ENCODE results near the gene KMT2B. TPM values are rescaled to one million over a fixed set of nuclear protein-coding genes. Genes with fewer than 3 reads are reported as not detected.

The KMT2B gene
- total and polyA plus RNA-seq, 2 donors from 2014 or later, result 14.8 to 40.8 TPM

DNA sequence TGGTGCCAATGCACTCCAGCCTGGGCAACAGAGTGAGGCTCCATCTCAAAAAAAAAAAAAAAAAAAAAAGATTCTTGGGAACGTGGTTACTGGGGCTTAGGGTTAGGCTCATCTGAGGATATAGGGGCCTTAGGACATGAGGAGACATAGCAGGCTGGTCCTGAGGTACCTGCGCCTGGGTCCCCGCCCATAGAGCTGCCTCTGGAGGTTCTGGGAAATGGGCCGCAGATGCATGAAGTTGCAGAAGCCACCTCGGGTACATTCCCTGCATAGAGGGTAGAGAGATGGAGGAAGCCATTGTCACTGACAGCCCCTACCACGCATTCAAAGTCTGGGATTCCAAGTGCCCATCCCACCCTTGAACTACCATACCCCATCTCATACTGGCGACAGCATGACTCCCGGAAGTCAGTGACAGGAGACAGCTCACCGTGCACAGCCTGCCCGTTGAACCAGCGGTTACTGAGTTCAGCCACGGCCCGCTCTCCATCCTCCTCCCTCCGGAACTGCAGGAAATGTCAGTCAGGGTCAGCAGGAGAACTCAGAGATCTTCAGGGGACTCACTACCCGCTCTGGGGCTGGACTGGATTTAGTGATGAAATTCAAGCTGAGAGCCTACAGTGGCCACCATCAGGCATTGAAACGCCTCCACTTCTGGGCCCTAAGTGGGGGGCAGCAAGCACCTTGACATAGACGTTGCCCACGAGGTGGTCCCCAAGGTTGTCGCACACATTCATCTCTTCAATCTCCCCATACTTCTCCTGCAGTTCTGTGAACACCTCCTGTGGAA is 26.0 kb downstream of the KMT2B start:
- H3K27ac ChIP-seq (ENCODE audit: low read depth in 2 of 2, low read length in 2 of 2), result no peak overlapping the region
- FAIRE-seq, result no peak

DNA sequence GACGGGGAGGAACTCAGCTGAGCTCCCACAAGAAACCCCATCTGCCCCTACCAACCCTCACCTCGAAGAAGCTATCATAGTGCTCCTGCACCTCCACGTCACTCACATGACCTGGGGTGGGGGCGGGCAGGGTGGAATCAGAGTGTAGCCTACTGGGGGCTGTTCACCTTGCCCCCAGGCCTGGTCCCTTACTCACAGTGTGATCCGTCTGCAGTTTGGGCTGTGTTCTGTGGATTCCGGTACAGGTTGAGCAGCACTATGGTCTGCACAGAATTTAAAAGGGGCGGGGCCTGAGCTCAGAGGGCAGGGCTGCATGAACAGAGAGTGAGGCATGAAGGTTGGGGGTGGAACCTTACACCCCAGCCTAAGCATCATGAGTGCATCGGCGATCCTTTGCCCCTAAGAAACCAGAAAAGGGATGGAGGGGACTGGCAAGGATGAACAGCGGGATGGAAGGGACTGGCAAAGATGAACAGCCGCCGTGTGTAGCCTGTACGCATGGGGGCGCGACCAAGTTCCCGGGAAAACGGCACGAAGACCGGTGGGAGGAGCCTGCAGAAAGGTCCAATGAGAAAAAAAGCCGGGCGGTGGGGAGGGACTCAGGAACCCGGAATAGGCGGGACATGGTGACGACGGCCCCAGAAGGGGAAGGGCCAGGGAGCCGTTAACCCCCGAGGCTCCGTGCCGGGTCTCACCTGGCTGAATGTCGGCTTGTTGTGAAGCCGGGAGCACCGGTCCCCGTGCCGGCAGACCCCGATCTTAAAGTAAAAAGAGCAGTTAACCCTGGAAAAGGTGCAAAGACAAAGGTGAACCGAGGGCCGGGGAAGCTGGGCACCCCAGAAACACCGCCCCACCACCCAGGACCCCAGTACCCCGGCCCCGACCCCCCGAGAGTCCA is 26.9 kb downstream of the KMT2B start:
- H3K36me3 ChIP-seq (ENCODE audit: control insufficient read depth in 2 of 3, insufficient read depth in 3 of 3, low read length in 3 of 3), result no peaks in the 10 kb centered on the region
- DNase-seq, result peak; percentile 97 to 99 (median 98)
- H3K27me3 ChIP-seq (ENCODE audit: control insufficient read depth, insufficient read depth, low read length), result no peaks in the 10 kb centered on the region
- peak overlapping the region; percentile 79 to 99 (median 94) for H3K4me3 ChIP-seq (ENCODE audit: low read length in 3 of 3)
- FAIRE-seq, result no peak
- H3K4me1 ChIP-seq (ENCODE audit: control insufficient read depth in 2 of 3, insufficient read depth in 2 of 3, low read depth in 1 of 3, low read length in 3 of 3), result peaks cover 2 to 24% (median 9%) of the 10 kb centered on the region in 3 donors
- H3K27ac ChIP-seq (ENCODE audit: low read depth in 2 of 2, low read length in 2 of 2), result peak overlapping the region; percentile 99 to 100
- no peaks in the 10 kb centered on the region for H3K9me3 ChIP-seq (ENCODE audit: control insufficient read depth in 2 of 3, insufficient read depth in 1 of 3, low read length in 3 of 3)
- TF ChIP-seq CTCF (IDR thresholded peaks at IDR 0.05; ENCODE audit: borderline replicate concordance, extremely low read depth, insufficient read depth), result no peak
- H3K9ac ChIP-seq (ENCODE audit: low read length in 3 of 3), result peak overlapping the region in 2 of 3 donors; percentile 61 to 90
- intact Hi-C loops (cut with DNase I), result no loop called here

More for the DNA sequence above, 26.0 kb downstream of the KMT2B start:
- H3K9me3 ChIP-seq (ENCODE audit: control insufficient read depth in 2 of 3, insufficient read depth in 1 of 3, low read length in 3 of 3), result no peaks in the 10 kb centered on the region
- H3K4me3 ChIP-seq (ENCODE audit: low read length in 3 of 3), result peak overlapping the region in 2 of 3 donors; percentile 94 to 99
- intact Hi-C loops (cut with DNase I), result no loop called here
- H3K27me3 ChIP-seq (ENCODE audit: control insufficient read depth, insufficient read depth, low read length), result no peaks in the 10 kb centered on the region
- H3K36me3 ChIP-seq (ENCODE audit: control insufficient read depth in 2 of 3, insufficient read depth in 3 of 3, low read length in 3 of 3), result no peaks in the 10 kb centered on the region
- TF ChIP-seq CTCF (IDR thresholded peaks at IDR 0.05; ENCODE audit: borderline replicate concordance, extremely low read depth, insufficient read depth), result no peak
- peak in 2 of 5 donors; percentile 62 to 77 for DNase-seq
- peaks cover 2 to 21% (median 4%) of the 10 kb centered on the region in 3 donors for H3K4me1 ChIP-seq (ENCODE audit: control insufficient read depth in 2 of 3, insufficient read depth in 2 of 3, low read depth in 1 of 3, low read length in 3 of 3)
- no peak overlapping the region for H3K9ac ChIP-seq (ENCODE audit: low read length in 3 of 3)

GRCh38 chr19:35745328-35746086 is 27.7 kb downstream of the KMT2B start, which contains the start of the genes PSENEN and U2AF1L4:
PSENEN (plus strand) TSS chr19:35745651; CDS start chr19:35745931, 280 bp downstream.
U2AF1L4 (minus strand) TSS chr19:35745418; CDS start chr19:35745391, 27 bp downstream.
- H3K27me3 ChIP-seq (ENCODE audit: control insufficient read depth, insufficient read depth, low read length), result no peaks in the 10 kb centered on the region
- peak within 1 kb of the TSS; percentile 99 to 100 for H3K27ac ChIP-seq (ENCODE audit: low read depth in 2 of 2, low read length in 2 of 2)
- peak; percentile 7 for TF ChIP-seq CTCF (IDR thresholded peaks at IDR 0.05; ENCODE audit: borderline replicate concordance, extremely low read depth, insufficient read depth)
- H3K36me3 ChIP-seq (ENCODE audit: control insufficient read depth in 2 of 3, insufficient read depth in 3 of 3, low read length in 3 of 3), result no peaks in the 10 kb centered on the region
- H3K9me3 ChIP-seq (ENCODE audit: control insufficient read depth in 2 of 3, insufficient read depth in 1 of 3, low read length in 3 of 3), result no peaks in the 10 kb centered on the region
- H3K9ac ChIP-seq (ENCODE audit: low read length in 3 of 3), result peak within 1 kb of the TSS; percentile 63 to 98 (median 77)
- intact Hi-C loops (cut with DNase I), result no loop called here
- FAIRE-seq (peak; percentile 68), DNase-seq (peak; percentile 98 to 100 (median 99))
- H3K4me3 ChIP-seq (ENCODE audit: low read length in 3 of 3), result peak within 1 kb of the TSS; percentile 94 to 99 (median 94)
- peaks cover 2 to 22% (median 9%) of the 10 kb centered on the region in 3 donors for H3K4me1 ChIP-seq (ENCODE audit: control insufficient read depth in 2 of 3, insufficient read depth in 2 of 3, low read depth in 1 of 3, low read length in 3 of 3)
